T47D (cell line): Measurements from ENCODE around the gene PCCA.
"Not testable (repeated sequence)": the region's sequence is repeated elsewhere in the genome, so short reads cannot be mapped to it uniquely, and the experiment has no call there.

Experiments used
- DNase-seq, 2 experiments: peaks; one replicate each; pipeline versions ENCODE4 v3.0.0 to v3.0.0-alpha.2; 2011 to 2012; ENCODE audit warnings: low read depth in 1 of 2, low spot score in 1 of 2
- JUND ChIP-seq: IDR thresholded peaks from 2 replicates; pipeline ENCODE4 v1.6.1; 2012; ENCODE audit warnings: low read depth
- in situ Hi-C: cut with HindIII; loops from 2 replicates; pipeline ENCODE4 v1.10.0; 2016; ENCODE audit warnings: low sequenced_read_pairs, low pct_unique_long_range_greater_than_20kb

PCCA gene

DNA sequence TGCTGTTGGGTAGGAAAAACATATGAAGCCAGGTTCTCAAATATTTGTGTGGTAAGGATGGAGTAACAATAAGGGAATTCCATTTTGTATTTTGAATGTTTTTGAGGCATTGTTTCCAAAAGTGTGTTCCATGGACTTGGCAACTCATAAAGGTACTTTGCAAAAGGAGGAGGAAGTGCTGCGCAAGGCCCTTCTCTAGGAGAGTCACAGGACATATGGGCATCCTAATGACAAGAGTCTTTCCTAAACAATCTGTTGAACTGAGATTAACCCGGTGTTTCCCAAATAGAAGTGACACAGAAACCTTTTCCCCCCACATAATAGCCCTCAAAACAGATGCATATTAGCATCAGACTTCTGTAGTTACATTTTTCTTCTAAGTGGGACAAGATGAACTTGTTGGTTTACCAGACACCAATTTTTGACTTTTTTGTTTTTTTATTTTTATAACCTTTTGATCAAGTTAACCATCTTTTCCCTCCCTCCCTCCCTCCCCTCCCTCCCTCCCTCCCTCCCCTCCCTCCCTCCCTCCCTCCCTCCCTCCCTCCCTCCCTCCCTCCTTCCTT is 209.3 kb downstream of the PCCA start:
- no peak for DNase-seq
- in situ Hi-C loops = no loop called here
- TF ChIP-seq JUND = no peak

DNA sequence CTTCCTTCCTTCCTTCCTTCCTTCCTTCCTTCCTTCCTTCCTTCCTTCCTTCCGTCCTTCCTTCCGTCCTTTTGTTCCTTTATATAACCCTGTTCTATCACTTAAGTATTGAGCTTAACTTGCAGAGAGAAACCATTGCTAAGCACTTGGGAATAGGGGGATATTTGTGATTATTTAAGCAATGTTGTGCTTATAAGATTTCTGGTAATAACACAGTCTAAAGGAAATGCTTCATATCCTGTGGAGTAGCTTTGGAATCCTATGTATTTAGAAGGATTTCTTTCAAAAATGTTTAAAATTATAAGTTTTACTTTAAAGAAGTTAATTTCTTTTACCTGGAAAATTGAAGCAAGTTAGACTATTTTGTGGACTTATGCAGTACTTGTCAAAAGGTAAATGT is 209.8 kb downstream of the PCCA start:
- no peak for DNase-seq
- in situ Hi-C loops = no loop called here

DNA sequence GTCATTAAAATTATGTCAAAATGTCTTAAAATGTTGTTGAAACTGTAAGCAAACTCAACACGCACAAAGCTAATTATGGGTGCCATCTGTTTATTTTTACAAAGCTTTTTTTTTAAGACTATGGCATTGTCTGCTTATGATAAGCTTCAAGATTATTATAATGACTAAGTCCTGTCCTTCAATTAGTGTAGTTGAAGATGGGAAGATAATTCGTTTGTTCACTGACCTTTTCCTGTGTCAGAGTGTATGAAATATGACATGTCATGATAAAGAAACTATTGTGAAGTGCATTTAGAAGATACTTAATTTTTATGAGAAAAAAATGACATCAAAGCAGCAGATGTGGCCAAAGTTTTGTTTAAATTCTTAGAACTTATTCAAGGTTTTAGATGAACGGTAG is 211.3 kb downstream of the PCCA start:
- in situ Hi-C loops = no loop called here
- DNase-seq = no peak
- no peak for TF ChIP-seq JUND

More for the DNA sequence above, 209.8 kb downstream of the PCCA start:
- TF ChIP-seq JUND = no peak

DNA sequence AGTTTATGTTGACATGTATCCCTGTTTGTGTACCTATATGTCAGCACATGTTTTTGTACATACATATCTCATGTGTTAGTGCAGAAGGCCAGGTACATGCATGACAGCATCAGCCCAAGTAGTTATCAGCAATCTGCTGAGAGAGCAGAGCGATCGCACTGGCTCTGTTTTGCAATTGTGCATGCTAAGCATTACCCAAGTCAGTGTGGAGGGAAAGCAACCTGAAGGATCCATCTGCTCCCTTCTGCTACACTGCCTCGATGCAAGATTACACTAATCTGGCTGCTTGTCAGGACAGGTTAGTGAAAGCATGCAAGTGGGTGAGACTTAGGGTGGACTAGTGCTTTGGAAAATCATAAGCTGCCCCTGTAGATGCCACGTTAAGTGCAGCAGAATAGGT is 211.8 kb downstream of the PCCA start:
- in situ Hi-C loops = no loop called here
- DNase-seq = no peak
- TF ChIP-seq JUND = no peak

DNA sequence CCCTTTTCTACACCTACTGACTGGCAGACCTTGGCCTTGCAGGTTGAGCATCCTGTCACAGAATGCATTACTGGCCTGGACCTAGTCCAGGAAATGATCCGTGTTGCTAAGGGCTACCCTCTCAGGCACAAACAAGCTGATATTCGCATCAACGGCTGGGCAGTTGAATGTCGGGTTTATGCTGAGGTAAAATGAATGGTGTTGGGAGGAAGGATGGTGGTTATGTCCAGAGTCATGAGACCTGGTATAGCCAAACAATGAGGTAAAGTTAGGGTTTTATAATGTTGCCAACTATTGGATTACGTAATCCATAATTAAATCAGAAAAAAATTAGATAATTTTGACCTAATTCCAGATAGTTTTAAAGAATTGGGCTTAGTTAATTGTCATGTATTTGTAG is 212.5 kb downstream of the PCCA start:
- no peak for TF ChIP-seq JUND
- in situ Hi-C loops = no loop called here
- no peak for DNase-seq

GRCh38 chr13:100302391-100302790 is 213.5 kb downstream of the PCCA start:
- in situ Hi-C loops = no loop called here
- no peak for DNase-seq

DNA sequence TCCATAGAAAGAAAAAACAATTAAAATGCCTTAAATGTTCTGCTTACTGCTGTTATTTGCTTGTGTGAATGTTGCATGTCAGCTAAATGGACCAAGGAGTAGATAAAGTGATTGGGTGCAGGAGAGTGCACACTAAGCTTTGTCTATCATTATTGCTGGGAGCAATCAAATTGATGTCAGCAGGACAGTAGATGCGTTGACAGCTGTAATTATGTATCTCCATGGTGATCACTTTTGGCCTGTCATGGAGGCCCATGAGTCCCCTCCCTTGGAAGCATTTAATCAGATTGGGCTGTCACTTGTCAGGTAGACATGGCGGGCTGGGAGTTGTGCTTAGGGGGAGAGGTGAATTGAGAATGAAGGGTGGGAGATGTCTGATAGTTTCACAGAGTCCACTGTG is 215.3 kb downstream of the PCCA start:
- in situ Hi-C loops = no loop called here
- TF ChIP-seq JUND = no peak
- DNase-seq = no peak

More at GRCh38 chr13:100302391-100302790, 213.5 kb downstream of the PCCA start:
- TF ChIP-seq JUND = no peak

DNA sequence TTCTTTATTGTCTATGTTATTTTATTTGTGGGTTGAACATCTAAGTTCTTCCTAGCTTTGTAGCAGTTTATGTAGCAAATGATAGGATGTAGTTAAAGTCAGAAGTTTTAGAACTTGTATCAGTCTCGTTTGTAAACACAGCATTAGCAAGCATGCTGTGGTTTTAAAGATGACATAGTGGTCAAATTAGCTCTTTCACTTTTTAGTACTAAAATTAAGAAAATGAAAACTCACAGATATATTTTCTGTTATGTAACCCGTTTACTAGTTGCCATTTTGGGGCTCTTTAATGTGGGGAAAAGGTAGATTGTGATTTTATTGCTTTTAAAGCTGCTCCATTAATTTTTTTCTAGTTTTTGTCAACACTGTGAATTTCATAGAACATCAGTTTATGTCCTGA is 216.5 kb downstream of the PCCA start:
- DNase-seq = no peak
- TF ChIP-seq JUND = no peak
- in situ Hi-C loops = no loop called here

- DNase-seq = no peak
- in situ Hi-C loops = no loop called here
Observed at GRCh38 chr13:100306030-100306429, 217.1 kb downstream of the PCCA start.

DNA sequence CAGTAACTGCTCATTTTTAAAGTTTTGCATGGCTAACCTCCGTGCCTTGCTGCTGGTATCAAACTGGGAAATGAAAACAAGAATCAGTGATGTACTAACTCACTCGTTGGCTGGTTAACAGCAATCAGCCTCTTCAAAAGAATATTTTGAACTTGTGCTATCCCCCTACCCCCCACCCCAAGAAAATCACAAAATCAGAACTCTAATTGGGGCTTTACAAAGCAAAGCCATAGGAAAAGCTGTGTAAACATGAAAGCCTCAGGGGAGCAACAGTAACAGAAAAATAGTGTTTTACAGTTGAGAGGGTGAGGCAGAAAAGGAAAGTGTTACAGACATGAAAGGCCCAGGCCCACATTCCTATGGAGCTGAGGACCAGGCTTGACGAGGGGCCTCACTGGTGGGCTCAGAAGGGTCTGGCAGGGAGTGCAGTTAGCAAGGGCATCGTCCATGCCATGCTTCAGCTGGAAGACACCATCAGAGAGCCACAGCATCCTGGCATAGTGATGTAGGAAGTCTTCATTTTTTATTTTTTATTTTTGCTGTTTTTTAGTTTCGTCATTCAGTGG is 217.6 kb downstream of the PCCA start:
- no peak for TF ChIP-seq JUND
- no peak for DNase-seq
- in situ Hi-C loops = no loop called here

More at GRCh38 chr13:100306030-100306429, 217.1 kb downstream of the PCCA start:
- TF ChIP-seq JUND = no peak

- in situ Hi-C loops = no loop called here
- DNase-seq = peak in 1 of 2 experiments; percentile 14
- no peak for TF ChIP-seq JUND
Observed at GRCh38 chr13:100314132-100314910, 225.4 kb downstream of the PCCA start.

DNA sequence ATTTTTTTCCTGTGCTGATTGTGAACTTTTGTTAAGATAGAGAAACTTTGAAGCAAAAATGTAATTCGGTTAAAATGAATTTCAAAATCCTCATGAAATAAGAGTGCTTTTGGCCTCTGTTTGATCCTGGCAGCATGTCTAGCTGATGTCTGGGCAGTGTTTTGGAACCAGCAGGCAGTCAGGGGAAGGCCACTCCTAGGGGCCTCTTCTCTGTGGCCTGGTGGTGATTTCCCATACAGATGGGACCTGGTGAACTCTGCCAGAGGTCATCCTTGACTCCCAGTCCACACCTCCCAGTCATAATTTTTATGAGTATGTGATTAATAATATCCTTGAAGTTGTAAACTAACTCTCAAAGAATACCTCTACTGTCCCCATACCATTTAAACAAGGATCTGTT is 226.6 kb downstream of the PCCA start:
- TF ChIP-seq JUND = no peak
- DNase-seq = no peak
- in situ Hi-C loops = no loop called here

- DNase-seq, in situ Hi-C loops: not testable (repeated sequence)
Observed at GRCh38 chr13:100318473-100318872, 229.6 kb downstream of the PCCA start.
